ENCODE measurements around the gene LSAMP. TPM values are rescaled to one million over a fixed set of nuclear protein-coding genes. Genes with fewer than 3 reads are reported as not detected.

Gene LSAMP
- total and polyA plus RNA-seq, 2 donors (not counting 1 experiment from before 2014, with no cell fraction given): not detected

DNA sequence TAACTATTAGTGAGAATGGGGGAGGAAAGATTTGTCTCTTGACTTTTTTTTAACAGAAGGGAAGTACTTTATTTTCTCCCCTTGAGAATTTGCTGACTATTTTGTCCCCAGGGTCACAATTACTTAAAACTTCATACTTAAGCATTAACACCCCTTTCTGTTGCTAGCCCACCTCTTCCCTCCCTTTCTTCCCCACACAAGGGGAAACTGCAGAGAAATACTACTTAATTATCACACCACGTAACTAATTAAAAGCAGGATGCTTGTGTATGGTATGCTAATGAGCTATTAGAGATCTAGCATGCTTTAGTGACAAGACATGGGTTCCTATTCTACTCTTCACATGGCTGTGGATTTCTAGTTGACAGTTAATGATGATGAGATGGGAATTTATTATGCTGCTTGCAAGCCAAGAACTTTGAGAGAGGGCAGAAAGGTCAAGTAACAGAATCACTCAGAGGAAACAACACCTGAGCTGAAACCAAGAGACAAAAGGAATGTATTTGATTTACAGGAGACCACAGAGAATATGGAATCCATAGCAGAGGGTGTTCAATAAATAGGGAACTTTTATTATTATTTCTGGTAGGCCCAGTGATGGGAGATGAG is 179.2 kb downstream of the LSAMP start:
- DNase-seq (no peak), ATAC-seq (ENCODE audit: low read depth) (no peak)
- H3K4me1 Mint-ChIP-seq: no peaks in the 10 kb centered on the region
- intact Hi-C loops (cut with micrococcal nuclease): no loop called here
- ChIA-PET POLR2A (no interaction called here), CTCF (no interaction called here)
- Histone ChIP-seq H3K4me2 (replicated peaks; ENCODE audit: low read depth, low read length, poor library complexity, severe bottlenecking) (no peak overlapping the region), H3K27me3 (replicated peaks in 1 of 4; ENCODE audit: control extremely low read depth in 1 of 4, control insufficient read depth in 3 of 4, insufficient read depth in 4 of 4, low read length in 3 of 4) (no peaks in the 10 kb centered on the region), H3K27ac (ENCODE audit: low read length in 2 of 2) (no peak overlapping the region), H3K9ac (ENCODE audit: low read length) (no peak overlapping the region), H3K36me3 (replicated peaks in 1 of 2; ENCODE audit: control extremely low read depth in 1 of 2, control insufficient read depth in 1 of 2, extremely low read depth in 1 of 2, insufficient read depth in 2 of 2, low read length in 1 of 2) (no peaks in the 10 kb centered on the region), H4K20me1 (ENCODE audit: control insufficient read depth, insufficient read depth, low read length, poor library complexity, severe bottlenecking) (no peaks in the 10 kb centered on the region), H2AFZ (ENCODE audit: insufficient read depth, low read depth, low read length, poor library complexity, severe bottlenecking) (no peak overlapping the region), H3K4me1 (ENCODE audit: control insufficient read depth in 2 of 2, insufficient read depth in 2 of 2, low read length in 2 of 2) (no peaks in the 10 kb centered on the region), H3K4me3 (ENCODE audit: control extremely low read depth in 1 of 5, extremely low read depth in 1 of 5, insufficient read depth in 1 of 5, low read depth in 2 of 5, low read length in 4 of 5) (no peak overlapping the region), H3K79me2 (ENCODE audit: control insufficient read depth, insufficient read depth, low read length) (no peaks in the 10 kb centered on the region), H3K9me3 (ENCODE audit: control extremely low read depth in 1 of 3, control insufficient read depth in 2 of 3, insufficient read depth in 1 of 3, low read length in 2 of 3) (no peaks in the 10 kb centered on the region)
- TF ChIP-seq, protein P1, sequence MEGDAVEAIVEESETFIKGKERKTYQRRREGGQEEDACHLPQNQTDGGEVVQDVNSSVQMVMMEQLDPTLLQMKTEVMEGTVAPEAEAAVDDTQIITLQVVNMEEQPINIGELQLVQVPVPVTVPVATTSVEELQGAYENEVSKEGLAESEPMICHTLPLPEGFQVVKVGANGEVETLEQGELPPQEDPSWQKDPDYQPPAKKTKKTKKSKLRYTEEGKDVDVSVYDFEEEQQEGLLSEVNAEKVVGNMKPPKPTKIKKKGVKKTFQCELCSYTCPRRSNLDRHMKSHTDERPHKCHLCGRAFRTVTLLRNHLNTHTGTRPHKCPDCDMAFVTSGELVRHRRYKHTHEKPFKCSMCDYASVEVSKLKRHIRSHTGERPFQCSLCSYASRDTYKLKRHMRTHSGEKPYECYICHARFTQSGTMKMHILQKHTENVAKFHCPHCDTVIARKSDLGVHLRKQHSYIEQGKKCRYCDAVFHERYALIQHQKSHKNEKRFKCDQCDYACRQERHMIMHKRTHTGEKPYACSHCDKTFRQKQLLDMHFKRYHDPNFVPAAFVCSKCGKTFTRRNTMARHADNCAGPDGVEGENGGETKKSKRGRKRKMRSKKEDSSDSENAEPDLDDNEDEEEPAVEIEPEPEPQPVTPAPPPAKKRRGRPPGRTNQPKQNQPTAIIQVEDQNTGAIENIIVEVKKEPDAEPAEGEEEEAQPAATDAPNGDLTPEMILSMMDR (IDR thresholded peaks at IDR 0.05): no peak
- no peak for TF ChIP-seq EZH2 (IDR thresholded peaks at IDR 0.05; ENCODE audit: borderline replicate concordance, insufficient read depth, low read depth, low read length, poor library complexity, severe bottlenecking)
- WGBS (ENCODE audit: insufficient coverage): no CpG with 5 or more reads among the region's 1 CpG
- no peak overlapping the region for H3K4me3 Mint-ChIP-seq
- H3K9me3 Mint-ChIP-seq (ENCODE audit: insufficient read depth): no peaks in the 10 kb centered on the region
- H3K27ac Mint-ChIP-seq: no peak overlapping the region
- no peaks in the 10 kb centered on the region for H3K27me3 Mint-ChIP-seq

DNA sequence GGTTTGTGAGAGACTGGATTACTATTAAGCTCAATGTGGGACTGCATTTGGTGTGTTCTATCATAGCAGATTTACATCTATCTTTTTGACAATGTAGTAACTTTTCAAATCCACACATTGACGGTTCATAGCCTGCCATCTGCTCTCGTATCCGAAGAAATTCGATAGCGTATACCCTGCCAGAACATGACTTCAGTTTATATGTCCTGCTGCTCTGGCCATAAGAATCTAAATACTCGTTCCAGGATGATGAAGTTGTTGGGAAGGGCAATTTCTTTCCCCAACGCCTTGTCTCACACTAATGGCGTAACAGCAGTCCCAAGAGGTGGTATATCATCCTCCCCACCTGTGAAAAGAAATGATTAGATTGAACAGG is 180.0 kb downstream of the LSAMP start:
- H2AFZ ChIP-seq (ENCODE audit: insufficient read depth, low read depth, low read length, poor library complexity, severe bottlenecking): no peak overlapping the region
- H3K36me3 ChIP-seq (replicated peaks in 1 of 2; ENCODE audit: control extremely low read depth in 1 of 2, control insufficient read depth in 1 of 2, extremely low read depth in 1 of 2, insufficient read depth in 2 of 2, low read length in 1 of 2): no peaks in the 10 kb centered on the region
- no peaks in the 10 kb centered on the region for H3K79me2 ChIP-seq (ENCODE audit: control insufficient read depth, insufficient read depth, low read length)
- ATAC-seq (ENCODE audit: low read depth) (no peak), DNase-seq (no peak)
- H4K20me1 ChIP-seq (ENCODE audit: control insufficient read depth, insufficient read depth, low read length, poor library complexity, severe bottlenecking): no peaks in the 10 kb centered on the region
- POLR2A ChIA-PET: no interaction called here
- Mint-ChIP-seq H3K4me1 (no peaks in the 10 kb centered on the region), H3K27ac (no peak overlapping the region), H3K27me3 (peaks cover 3% of the 10 kb centered on the region), H3K4me3 (no peak overlapping the region), H3K9me3 (ENCODE audit: insufficient read depth) (no peaks in the 10 kb centered on the region)
- intact Hi-C loops (cut with micrococcal nuclease): no loop called here
- no peaks in the 10 kb centered on the region for H3K9me3 ChIP-seq (ENCODE audit: control extremely low read depth in 1 of 3, control insufficient read depth in 2 of 3, insufficient read depth in 1 of 3, low read length in 2 of 3)
- no peaks in the 10 kb centered on the region for H3K4me1 ChIP-seq (ENCODE audit: control insufficient read depth in 2 of 2, insufficient read depth in 2 of 2, low read length in 2 of 2)
- H3K4me2 ChIP-seq (replicated peaks; ENCODE audit: low read depth, low read length, poor library complexity, severe bottlenecking): no peak overlapping the region
- CTCF ChIA-PET: no interaction called here
- no peak overlapping the region for H3K4me3 ChIP-seq (ENCODE audit: control extremely low read depth in 1 of 5, extremely low read depth in 1 of 5, insufficient read depth in 1 of 5, low read depth in 2 of 5, low read length in 4 of 5)
- TF ChIP-seq, protein P1 (IDR thresholded peaks at IDR 0.05): no peak
- TF ChIP-seq EZH2 (IDR thresholded peaks at IDR 0.05; ENCODE audit: borderline replicate concordance, insufficient read depth, low read depth, low read length, poor library complexity, severe bottlenecking): no peak
- WGBS (ENCODE audit: insufficient coverage): 79% methylated on average over 6 of the region's 8 CpGs
- H3K27ac ChIP-seq (ENCODE audit: low read length in 2 of 2): no peak overlapping the region
- no peak overlapping the region for H3K9ac ChIP-seq (ENCODE audit: low read length)
- H3K27me3 ChIP-seq (replicated peaks in 1 of 4; ENCODE audit: control extremely low read depth in 1 of 4, control insufficient read depth in 3 of 4, insufficient read depth in 4 of 4, low read length in 3 of 4): no peaks in the 10 kb centered on the region
